Kidney (tissue), 14 donors: Measurements from ENCODE around the gene RBM6. TPM values are rescaled to one million over a fixed set of nuclear protein-coding genes. Genes with fewer than 3 reads are reported as not detected.

Experiments used
- DNase-seq, 5 donors: peaks; one replicate each; pipeline ENCODE4 v3.0.0-alpha.2; 2013 to 2020
- FAIRE-seq: peaks from 2 replicates; lab custom pipeline; 2012; peaks lifted over from hg19 to GRCh38; lab: Jason Lieb, UNC
- H3K27ac ChIP-seq, 2 donors: one replicate each; pipeline ENCODE4 v1.7.0; 2013; ENCODE audit warnings: low read depth in 2 of 2, low read length in 2 of 2, inconsistent platforms in 1 of 2
- H3K27me3 ChIP-seq: one replicate; pipeline ENCODE4 v1.7.1; 2013; ENCODE audit warnings: low read length, inconsistent platforms; ENCODE audit not compliant: control insufficient read depth, insufficient read depth
- H3K36me3 ChIP-seq, 3 donors: one replicate each; pipeline versions ENCODE4 v1.7.0 to v1.7.1; 2013; ENCODE audit warnings: low read length in 3 of 3, control low read depth in 1 of 3, inconsistent platforms in 1 of 3; ENCODE audit not compliant: insufficient read depth in 3 of 3, control insufficient read depth in 2 of 3
- H3K4me1 ChIP-seq, 3 donors: one replicate each; pipeline versions ENCODE4 v1.7.0 to v1.7.1; 2013; ENCODE audit warnings: low read length in 3 of 3, inconsistent platforms in 1 of 3, low read depth in 1 of 3; ENCODE audit not compliant: control insufficient read depth in 2 of 3, insufficient read depth in 2 of 3
- H3K4me3 ChIP-seq, 3 donors: one replicate each; pipeline versions ENCODE4 v1.7.0 to v1.8.1; 2013; ENCODE audit warnings: low read length in 3 of 3, control low read depth in 1 of 3, inconsistent platforms in 1 of 3
- H3K9ac ChIP-seq, 3 donors: one replicate each; pipeline versions ENCODE4 v1.7.0 to v1.7.1; 2013; ENCODE audit warnings: low read length in 3 of 3, control low read depth in 1 of 3, inconsistent platforms in 1 of 3
- H3K9me3 ChIP-seq, 3 donors: one replicate each; pipeline versions ENCODE4 v1.7.0 to v1.7.1; 2013; ENCODE audit warnings: low read length in 3 of 3, control low read depth in 1 of 3, inconsistent platforms in 1 of 3; ENCODE audit not compliant: control insufficient read depth in 2 of 3, insufficient read depth in 1 of 3
- CTCF ChIP-seq: IDR thresholded peaks from 3 replicates; pipeline ENCODE4 v1.5.1; 2012; ENCODE audit warnings: mild to moderate bottlenecking, moderate library complexity, borderline replicate concordance; ENCODE audit not compliant: insufficient read depth; ENCODE audit errors: extremely low read depth
- intact Hi-C: fragments of 100-400 bp; cut with DNase I; formaldehyde crosslinking; loops from one replicate; pipeline ENCODE4 v1.11.1; 2022
- polyA plus RNA-seq: library from polyadenylated mRNA; stranded (reverse); fragments of 350-450 nt; fragmentation: Illumina TruSeq; extraction: RNeasy Lipid Tissue Mini Kit (QIAGEN cat#74804); gene quantifications from one replicate; pipeline ENCODE4 v1.2.3, GENCODE V29; 2014; ENCODE audit warnings: low read depth, low replicate concordance; ENCODE audit not compliant: insufficient read depth
- total RNA-seq: library from RNA; stranded (reverse); fragmentation: NEBNext Ultra II Directional; extraction: Animal tissue kit (Norgen Biotek cat#: 25700); gene quantifications from one replicate; pipeline ENCODE4 v1.2.1, GENCODE V29; 2021
- donor health status: control.
- donor health status: control.
- donor health status: control.
- donor health status: control.
- donor health status: control.
- donor health status: DM: yes; HTN: yes; CAD: no.
- donor health status: Normal renal cell carcinoma (clear cell type).

The RBM6 gene
- total and polyA plus RNA-seq, 2 donors from 2014 or later: 72.0 to 90.0 TPM

DNA sequence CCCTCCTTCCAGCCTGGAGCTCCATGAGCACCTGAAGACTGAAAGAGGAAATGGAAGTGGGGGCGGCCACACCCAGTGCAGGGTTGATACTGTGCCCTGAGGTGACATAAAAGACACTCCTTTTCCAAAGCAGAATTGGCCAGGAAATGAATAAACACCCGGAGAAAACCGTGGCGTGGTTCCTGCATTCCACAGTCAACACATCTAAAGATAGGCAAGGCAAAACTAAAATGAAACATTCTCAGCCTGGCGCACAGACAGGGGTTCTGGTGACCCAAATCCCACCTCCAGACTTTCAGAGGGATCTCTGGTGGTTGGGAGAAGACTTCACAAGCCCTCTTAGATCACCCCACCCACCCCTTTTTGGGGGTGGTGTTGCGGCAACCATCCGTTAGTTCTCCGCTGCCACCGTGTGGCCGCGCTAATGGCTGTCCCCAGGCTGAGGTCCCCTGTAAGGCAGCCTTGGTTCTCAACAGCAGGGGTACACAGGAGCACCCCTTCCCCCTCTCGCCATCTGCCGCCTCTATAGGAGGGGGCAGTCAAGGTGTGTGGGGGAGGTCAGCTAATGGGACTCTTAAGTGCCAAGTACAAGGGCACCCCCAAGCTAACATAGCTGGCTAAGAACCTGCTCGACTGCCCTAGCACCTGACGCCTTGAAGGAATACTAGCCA is 33.7 kb upstream of the RBM6 start:
- intact Hi-C loops: no loop called here

DNA sequence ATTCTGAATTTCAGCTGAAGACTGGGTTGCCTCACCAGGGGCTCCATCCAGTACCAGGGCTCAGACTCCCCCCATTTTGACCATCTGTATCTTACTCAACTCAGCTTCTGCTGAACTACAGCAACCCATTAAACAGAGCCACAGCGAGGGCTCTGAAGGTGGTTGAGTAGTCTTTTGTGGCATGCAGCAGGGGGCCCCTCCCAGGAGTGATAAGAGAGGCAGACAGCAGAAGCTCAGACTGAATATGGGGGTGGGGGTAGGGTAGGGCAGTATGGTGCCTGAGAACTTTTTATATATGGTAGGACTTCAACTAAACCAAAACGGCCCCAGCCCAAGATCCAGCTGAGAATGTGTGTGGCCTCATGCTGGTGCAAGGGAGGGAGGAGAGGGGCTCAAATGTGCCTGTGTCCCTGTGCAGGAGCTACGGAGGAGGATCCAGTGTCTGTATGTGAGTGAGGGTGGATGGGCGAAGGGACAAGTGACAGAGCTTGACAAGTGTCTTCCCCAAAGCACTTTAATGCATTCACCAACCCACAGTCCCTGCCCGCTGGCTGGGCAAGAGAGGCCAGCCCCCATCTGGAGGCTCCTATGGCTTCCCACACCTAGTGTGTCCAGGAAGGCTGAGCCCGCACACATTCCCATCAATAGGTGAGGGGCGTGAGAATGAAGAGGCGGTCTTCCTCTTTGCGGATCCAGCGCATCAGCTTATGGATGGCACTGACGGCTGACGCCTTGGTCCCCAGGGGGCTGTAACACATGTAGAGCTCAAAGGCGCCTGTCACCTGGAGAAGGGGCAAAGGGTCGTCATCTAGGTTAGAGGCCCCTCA is 31.4 kb upstream of the RBM6 start:
- no peak overlapping the region for H3K27ac ChIP-seq
- H3K9ac ChIP-seq: no peak overlapping the region
- no peak overlapping the region for H3K4me3 ChIP-seq
- H3K9me3 ChIP-seq: no peaks in the 10 kb centered on the region
- H3K4me1 ChIP-seq: peaks cover 0 to 10% (median 9%) of the 10 kb centered on the region in 3 donors
- DNase-seq: no peak
- peaks cover 0 to 13% (median 9%) of the 10 kb centered on the region in 3 donors for H3K36me3 ChIP-seq
- TF ChIP-seq CTCF: no peak
- intact Hi-C loops: no loop called here
- FAIRE-seq: no peak
- no peaks in the 10 kb centered on the region for H3K27me3 ChIP-seq

More for the DNA sequence above, 33.7 kb upstream of the RBM6 start:
- no peak overlapping the region for H3K27ac ChIP-seq
- H3K4me1 ChIP-seq: peaks cover 0 to 13% (median 10%) of the 10 kb centered on the region in 3 donors
- FAIRE-seq (no peak), DNase-seq (peak in 4 of 5 donors; percentile 43 to 84 (median 55))
- no peaks in the 10 kb centered on the region for H3K27me3 ChIP-seq
- H3K36me3 ChIP-seq: peaks cover 0 to 3% (median 0%) of the 10 kb centered on the region in 3 donors
- TF ChIP-seq CTCF: peak; percentile 45
- no peak overlapping the region for H3K9ac ChIP-seq
- peak overlapping the region in 2 of 3 donors; percentile 21 to 44 for H3K4me3 ChIP-seq
- no peaks in the 10 kb centered on the region for H3K9me3 ChIP-seq

GRCh38 chr3:49910409-49911123 is 29.4 kb upstream of the RBM6 start:
- Histone ChIP-seq H3K9me3 (no peaks in the 10 kb centered on the region), H3K9ac (no peak overlapping the region), H3K27ac (no peak overlapping the region), H3K4me3 (no peak overlapping the region), H3K27me3 (no peaks in the 10 kb centered on the region), H3K36me3 (peaks cover 0 to 13% (median 9%) of the 10 kb centered on the region in 3 donors), H3K4me1 (peaks cover 0 to 10% (median 6%) of the 10 kb centered on the region in 3 donors)
- intact Hi-C loops: no loop called here
- no peak for TF ChIP-seq CTCF
- peak in 3 of 5 donors; percentile 57 to 72 (median 71) for DNase-seq
- no peak for FAIRE-seq
